ENCODE results near the gene SH2D4B. TPM values are rescaled to one million over a fixed set of nuclear protein-coding genes. Genes with fewer than 3 reads are reported as not detected.

Gene SH2D4B
- total RNA-seq, 1 experiment from 2014 or later, result 0.07 TPM

- no peak overlapping the region for H2AFZ ChIP-seq (ENCODE audit: low read length)
- no CpG with 5 or more reads among the region's 2 CpGs for WGBS (ENCODE audit: extremely low coverage, insufficient read length, low lambda C conversion rate)
Observed at GRCh38 chr10:80489371-80490112, 48.2 kb upstream of the SH2D4B start.

More at GRCh38 chr10:80489371-80490112, 48.2 kb upstream of the SH2D4B start:
- Histone ChIP-seq H2BK15ac (ENCODE audit: low read depth, low read length) (no peak overlapping the region), H2BK12ac (ENCODE audit: insufficient read length, low read depth, low read length) (no peak overlapping the region), H3K9ac (ENCODE audit: extremely low read depth, insufficient read length, low read length) (no peak overlapping the region), H3K79me2 (ENCODE audit: insufficient read depth, low read length) (peaks cover 14% of the 10 kb centered on the region; the same call in 1 of the 2 replicates), H2AK5ac (ENCODE audit: insufficient read length, low read length) (no peak overlapping the region), H3K56ac (ENCODE audit: insufficient read length, low read depth, low read length) (no peak overlapping the region), H3K23ac (ENCODE audit: insufficient read length, low read depth, low read length) (no peak overlapping the region), H3K4me2 (ENCODE audit: insufficient read depth, insufficient read length, low read length) (no peak overlapping the region), H3K18ac (ENCODE audit: insufficient read length, low read depth, low read length) (no peak overlapping the region), H3K79me1 (ENCODE audit: insufficient read depth, low read depth, low read length, poor library complexity, severe bottlenecking) (peaks cover 3% of the 10 kb centered on the region), H3K23me2 (ENCODE audit: insufficient read length, low read depth, low read length, poor library complexity, severe bottlenecking) (no peaks in the 10 kb centered on the region), H3K4me1 (ENCODE audit: insufficient read depth, low read length) (peaks cover 6% of the 10 kb centered on the region; the same call in 1 of the 2 replicates), H2BK5ac (ENCODE audit: insufficient read length, low read length) (no peak overlapping the region), H2BK120ac (ENCODE audit: low read depth, low read length, poor library complexity, severe bottlenecking) (no peak overlapping the region), H3T11ph (ENCODE audit: low read length) (no peak overlapping the region), H4K5ac (ENCODE audit: insufficient read length, low read depth, low read length) (no peak overlapping the region), H4K20me1 (ENCODE audit: control insufficient read depth, insufficient read depth, insufficient read length) (no peaks in the 10 kb centered on the region), H3K27me3 (ENCODE audit: insufficient read depth, low read length) (no peaks in the 10 kb centered on the region), H3K14ac (ENCODE audit: insufficient read depth, low read length) (no peak overlapping the region), H3K4ac (ENCODE audit: low read depth, low read length) (no peak overlapping the region), H3K9me3 (ENCODE audit: control insufficient read depth, low read depth, low read length) (no peaks in the 10 kb centered on the region), H4K91ac (ENCODE audit: insufficient read length, low read depth, low read length) (no peak overlapping the region), H2BK20ac (ENCODE audit: low read depth, low read length, poor library complexity, severe bottlenecking) (no peak overlapping the region), H3K27ac (ENCODE audit: insufficient read length, low read depth, low read length) (no peak overlapping the region), H4K8ac (replicated peaks; ENCODE audit: insufficient read length, low read depth, low read length) (no peak overlapping the region)
- H3K27me3 Mint-ChIP-seq (ENCODE audit: low read depth), result no peaks in the 10 kb centered on the region
- DNase-seq, result no peak
- H3K36me3 Mint-ChIP-seq (ENCODE audit: insufficient read depth in 1 of 3, low read depth in 3 of 3), result peaks cover 16 to 28% (median 19%) of the 10 kb centered on the region in 3 experiments
- TF ChIP-seq CTCF (conservative IDR thresholded peaks at IDR 0.05), result no peak
- no peak overlapping the region for H3K4me3 Mint-ChIP-seq
- H3K4me1 Mint-ChIP-seq, result peaks cover 34 to 35% of the 10 kb centered on the region in 2 experiments
- no peaks in the 10 kb centered on the region for H3K9me3 Mint-ChIP-seq
- H3K27ac Mint-ChIP-seq, result 0 out of 7 replicates have a peak overlapping the region, but pooled peaks of 1 of the 3 experiments have one; percentile 14
